HTR-8/SVneo (cell line): Measurements from ENCODE around the gene MDH1B.
A peak's percentile ranks its signal among the peaks of the same experiment; 100 is the strongest.
"Not testable (repeated sequence)": the region's sequence is repeated elsewhere in the genome, so short reads cannot be mapped to it uniquely, and the experiment has no call there.

Experiments
- DNase-seq: peaks from one replicate; pipeline ENCODE4 v3.0.0; 2011; ENCODE audit warnings: low spot score, mixed read lengths; ENCODE audit not compliant: insufficient read length
- FAIRE-seq: peaks from 2 replicates; lab custom pipeline; 2011; peaks lifted over from hg19 to GRCh38; lab: Jason Lieb, UNC

The MDH1B gene

DNA sequence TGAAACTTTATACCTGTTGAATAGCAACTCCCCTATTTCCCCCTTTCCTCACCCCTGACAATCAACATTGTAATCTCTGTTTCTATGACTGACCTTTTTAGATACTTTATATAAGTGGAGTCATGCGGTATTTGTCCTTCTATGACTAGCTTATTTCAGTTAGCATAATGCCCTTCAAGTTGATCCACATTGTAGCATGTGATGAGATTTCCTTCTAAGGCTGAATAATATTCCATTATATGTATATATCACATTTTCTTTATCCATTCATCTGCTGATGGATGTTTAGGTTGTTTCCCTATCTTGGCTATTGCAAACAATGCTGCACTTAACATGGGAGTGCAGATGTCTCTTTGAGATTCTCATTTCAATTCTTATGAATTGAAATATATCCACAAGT, 9.7 kb upstream of the MDH1B start:
- FAIRE-seq (no peak), DNase-seq (no peak)

DNA sequence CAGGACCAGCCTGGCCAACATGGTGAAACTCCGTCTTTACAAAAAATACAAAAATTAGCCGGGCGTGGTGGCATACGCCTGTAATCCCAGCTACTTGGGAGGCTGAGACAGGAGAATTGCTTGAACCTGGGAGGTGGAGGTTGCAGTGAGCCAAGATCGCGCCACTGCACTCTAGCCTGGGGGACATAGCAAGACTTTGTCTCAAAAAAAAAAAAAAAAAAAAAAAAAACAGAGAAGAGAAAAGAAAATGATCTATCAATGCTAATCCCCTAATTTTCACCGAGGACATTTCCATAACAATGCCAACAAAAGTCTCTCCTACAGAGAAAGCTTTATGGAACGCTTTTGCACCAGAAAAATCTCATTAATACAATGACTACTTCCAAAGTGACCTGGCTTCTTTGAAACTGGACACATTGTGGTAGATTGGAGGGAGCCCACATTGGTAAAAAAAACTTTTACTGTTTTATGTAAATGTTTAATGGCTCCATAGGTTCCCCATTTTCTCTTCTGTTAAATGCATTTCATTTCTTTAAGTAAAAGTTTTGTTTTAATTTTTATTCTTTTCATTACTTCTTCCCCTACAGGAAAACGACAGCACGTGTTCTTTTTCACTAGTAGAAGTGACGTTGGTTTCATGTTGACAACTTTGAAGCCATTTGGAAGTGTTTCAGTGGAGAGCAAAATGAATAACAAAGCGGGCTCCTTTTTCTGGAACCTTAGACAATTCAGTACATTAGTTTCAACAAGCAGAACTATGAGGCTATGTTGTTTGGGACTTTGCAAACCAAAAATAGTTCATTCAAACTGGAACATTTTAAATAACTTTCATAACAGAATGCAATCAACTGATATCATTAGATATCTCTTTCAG, 1.2 kb upstream of the MDH1B start:
- DNase-seq, result no peak
- no peak for FAIRE-seq

DNA sequence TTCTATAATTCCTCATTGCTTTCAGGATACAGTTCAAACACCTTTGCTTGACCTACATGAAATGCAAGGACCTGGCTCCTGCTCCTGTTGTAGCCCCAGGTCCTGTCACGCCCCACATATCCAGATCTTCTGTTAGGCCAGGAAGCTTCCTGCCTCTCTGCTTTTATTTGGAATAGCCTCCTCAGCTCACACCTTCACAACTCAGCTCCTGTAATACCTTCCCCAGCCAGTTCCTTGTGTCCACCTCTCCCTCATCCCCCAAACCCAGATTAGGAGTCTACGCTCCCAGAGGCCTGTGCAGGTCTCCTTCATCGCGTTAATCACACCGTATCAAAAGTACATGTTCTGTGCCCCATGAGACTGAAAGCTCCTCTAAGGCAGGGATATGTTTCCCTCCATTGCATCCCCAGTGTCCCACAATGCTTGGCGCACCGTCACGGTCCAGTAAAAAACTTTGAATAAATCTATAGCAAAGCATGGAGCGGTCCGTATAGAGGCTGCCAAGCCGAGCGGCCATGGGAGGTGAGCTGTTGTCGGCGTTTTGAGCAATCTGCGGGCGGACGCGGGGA, 371 bp downstream of the MDH1B start:
- no peak for FAIRE-seq
- peak; percentile 0 for DNase-seq

DNA sequence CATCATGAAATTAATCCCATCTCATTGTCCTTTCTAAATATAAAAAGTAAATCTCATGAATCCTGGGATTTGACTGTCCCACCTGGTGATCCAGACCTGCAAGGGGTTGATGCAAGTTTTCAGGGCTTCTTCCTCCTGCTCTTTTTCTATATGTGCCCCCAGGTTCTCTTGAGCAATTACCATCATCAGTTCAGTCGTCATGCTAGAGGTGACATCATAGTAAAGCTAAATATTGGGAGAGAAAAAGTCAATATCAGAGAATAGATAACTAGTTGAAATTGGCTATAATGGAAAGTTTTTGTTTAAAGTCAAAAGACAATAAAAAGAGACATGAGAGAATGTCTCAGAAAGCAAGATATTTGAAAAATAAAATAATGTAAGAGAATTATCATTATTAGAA, 8.3 kb downstream of the MDH1B start:
- DNase-seq (no peak), FAIRE-seq (no peak)

DNA sequence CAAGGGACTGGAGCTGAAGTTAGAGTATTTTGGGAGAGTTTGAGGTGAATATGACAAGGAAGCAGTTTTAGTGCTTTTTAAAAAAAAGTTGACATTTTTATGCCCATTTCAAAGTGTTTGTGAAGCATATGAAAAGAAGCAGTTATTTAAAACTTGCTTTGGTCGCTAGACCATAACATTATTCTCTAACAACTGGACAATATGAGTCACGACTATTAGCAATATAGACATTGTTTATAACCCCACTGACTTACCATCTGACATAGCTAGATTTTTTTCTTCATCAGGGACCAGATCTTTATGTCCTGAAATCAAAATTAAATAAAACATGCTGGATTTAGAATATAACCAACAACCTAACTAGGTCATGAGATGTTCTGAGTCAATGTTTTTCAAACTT, 24.3 kb downstream of the MDH1B start:
- DNase-seq, result no peak
- FAIRE-seq, result no peak

DNA sequence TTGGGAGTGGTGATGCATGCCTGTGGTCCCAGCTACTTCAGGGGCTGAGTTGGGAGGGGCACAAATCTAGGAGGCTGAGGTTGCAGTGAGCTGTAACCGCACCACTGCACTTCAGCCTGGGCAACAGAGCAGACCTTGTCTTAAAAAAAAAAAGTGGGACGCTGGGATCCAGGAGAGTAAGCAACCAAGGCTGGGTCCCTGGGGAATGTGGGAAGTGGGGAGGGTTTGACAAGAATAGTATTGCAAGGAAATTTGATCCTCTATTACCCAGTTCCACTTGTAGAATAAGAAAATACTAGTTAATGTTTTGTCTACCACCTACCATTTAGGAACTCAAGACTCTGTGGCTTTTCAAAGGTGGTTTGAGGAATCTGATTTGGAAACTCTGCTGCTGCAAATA, 25.9 kb downstream of the MDH1B start:
- FAIRE-seq (no peak), DNase-seq (no peak)

DNA sequence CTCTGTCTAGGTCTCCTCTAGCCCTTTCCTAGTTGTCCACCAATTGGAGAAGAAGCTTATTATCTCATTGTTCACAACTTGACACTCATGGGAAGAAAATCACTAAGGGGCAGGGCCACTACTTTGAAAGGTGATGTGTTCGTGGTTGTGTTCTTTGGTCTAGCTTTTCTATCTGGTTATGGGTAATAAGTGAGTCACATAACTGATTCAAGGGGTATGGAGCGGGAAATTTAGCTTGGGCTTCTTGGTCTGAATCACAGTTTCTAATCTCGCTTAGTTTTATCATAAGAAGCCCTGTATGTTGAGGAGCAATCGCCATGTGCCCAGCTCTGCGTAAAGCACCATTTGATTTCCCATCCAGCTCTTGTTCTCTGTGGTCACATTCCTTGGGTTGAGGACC, 28.2 kb downstream of the MDH1B start:
- FAIRE-seq, result no peak
- no peak for DNase-seq

DNA sequence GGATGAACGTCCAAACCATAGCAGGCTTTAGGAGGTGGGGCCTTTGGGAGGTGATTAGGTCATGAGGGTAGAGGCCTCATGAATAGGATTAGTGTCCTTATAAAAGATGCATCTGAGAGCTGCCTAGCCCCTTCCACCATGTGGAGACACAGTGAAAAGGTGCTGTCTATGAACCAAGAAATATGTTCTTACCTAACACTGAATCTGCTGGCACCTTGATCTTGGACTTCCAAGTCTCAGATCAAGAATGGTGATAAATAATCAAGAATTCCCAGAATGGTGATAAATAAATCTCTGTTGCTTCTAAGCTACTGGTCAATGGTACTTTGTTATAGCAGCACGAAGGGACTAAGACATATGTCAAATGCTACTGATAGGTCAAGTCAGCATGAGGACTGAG, 31.8 kb downstream of the MDH1B start:
- no peak for FAIRE-seq
- DNase-seq, result no peak

DNA sequence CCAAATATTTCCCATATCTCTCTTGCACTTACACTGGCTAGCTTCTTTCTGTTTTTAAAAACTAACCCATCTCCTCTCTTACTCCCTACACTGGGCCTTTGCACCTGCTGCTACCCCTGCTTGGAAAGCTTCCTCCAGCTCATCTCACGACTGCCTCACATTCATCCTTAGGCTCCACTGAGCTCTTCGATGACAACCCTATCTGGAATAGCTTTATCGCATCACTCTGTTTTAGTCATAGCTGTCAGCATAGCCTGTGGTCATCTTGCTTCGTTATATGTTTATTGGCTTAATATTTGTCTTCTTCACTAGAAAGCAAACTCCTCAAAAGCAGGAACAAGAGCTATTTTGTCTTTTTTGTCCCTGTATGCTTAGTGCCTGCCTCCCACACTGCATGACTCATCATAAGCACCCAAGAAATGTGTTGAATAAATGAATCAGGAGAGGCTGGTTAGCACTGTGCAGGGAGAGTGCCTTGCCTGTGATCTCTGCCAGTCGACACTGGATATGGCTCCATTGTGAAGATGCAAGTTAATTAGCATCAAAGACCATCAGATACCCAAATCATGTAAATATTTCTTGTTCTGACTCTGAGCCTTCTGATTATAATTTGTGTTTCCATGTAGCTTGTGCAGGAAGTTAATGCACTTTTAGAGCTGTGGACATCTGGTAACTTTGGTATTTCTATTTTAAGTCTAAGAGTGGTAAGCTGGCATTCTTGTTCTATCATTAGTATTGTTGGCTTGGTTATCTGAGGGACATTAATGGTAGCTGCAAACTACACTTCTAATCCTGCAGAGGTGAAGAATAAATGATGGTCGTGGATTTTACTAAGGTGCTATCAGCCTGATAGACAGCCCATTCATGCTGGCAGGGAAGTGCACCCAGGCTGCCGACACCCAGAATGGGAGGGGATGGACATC, 36.6 kb downstream of the MDH1B start:
- FAIRE-seq (no peak), DNase-seq (no peak)

DNA sequence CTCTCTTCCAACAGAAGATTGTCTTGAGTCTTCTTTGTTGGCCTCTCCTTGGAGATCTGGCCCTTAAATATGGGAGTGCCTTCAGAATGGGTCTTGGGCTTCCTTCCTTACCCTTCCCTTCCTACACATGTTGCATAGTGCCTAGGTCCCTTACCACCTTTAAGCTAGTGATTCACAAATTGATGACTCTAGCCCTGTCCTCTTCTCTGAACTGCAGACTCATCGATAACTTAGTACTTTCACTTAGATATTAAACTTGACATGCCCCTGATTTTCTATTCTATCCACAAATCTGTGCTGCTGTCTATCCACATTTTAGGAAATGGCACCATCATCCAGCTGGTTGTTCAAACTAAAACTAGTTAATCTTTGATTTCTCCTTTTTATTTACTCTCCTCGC, 37.8 kb downstream of the MDH1B start:
- FAIRE-seq (no peak), DNase-seq (no peak)

DNA sequence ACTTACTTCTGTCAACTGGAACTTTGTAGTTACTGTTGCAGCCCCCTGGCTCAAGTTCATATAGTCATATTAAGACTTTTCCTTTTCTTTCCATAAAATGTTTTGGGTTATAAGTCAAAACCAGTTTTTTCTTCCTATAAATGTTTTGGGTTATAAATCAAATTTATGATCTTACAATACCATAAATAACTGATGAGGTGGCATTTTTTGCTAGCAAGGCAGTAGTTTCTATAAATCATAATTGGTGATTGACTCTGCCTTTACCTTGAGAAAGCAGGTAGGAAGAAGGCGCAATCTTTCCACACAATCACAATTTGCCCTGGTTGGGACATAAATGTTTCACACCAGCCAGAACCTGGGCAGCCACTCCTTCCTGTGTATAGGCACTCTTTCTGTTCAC, 41.8 kb downstream of the MDH1B start:
- FAIRE-seq (no peak), DNase-seq (no peak)

DNA sequence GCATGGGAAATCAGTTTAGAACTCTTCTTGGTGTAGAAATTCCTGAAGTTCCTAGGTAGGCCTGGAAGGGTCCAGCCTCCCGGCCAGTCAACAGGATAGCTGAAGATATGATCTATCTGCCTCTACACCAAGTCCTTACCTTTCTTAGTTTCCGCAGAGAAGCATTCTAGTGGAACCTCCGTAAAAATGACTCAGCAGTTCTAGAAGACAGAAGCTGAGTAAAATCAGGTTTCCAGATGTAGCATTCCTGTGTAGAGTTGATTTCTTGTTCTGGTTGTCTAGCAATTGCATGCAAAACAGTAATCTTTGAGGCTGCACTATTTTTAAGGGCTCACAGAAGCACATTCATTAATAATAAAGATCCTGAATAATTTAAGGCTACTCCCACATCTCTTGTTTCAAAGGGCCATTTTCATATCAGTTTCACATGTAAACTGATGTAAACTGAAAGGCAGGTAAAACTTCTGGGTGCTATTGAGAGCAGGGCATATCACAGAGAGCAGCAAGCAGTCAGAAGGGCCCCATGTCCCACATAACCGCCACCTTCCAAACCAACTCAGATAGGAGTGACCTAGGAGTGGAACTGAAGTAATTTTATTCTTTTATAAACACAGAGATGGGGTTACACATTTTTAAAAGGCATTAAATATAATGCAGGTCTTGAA, 43.7 kb downstream of the MDH1B start:
- FAIRE-seq, result no peak

DNA sequence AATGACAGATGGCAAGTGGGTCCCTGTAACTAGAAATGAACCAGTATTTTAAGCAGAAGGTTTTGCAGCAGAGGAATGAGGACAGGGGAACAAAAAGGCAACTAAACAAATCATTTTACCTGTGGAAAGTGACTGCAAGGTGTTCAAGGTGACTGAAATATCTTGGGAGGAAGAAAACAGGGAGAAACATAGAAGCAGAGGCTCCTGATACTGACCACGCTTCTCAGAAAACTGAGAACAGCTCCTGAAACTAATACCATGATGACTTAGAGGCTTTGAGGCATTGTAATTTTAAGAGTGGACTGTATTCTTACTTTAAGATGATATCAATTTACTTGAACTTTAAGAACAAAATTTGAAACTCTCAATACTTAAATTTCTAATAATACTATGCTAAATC, 46.8 kb downstream of the MDH1B start, which contains the start of gene DYTN:
DYTN (minus strand) TSS at position 101 of the 400 bp plus-strand sequence. CDS start 117 bp downstream, outside the sequence.
- no peak for DNase-seq

More for the DNA sequence above, 43.7 kb downstream of the MDH1B start:
- no peak for DNase-seq

DNA sequence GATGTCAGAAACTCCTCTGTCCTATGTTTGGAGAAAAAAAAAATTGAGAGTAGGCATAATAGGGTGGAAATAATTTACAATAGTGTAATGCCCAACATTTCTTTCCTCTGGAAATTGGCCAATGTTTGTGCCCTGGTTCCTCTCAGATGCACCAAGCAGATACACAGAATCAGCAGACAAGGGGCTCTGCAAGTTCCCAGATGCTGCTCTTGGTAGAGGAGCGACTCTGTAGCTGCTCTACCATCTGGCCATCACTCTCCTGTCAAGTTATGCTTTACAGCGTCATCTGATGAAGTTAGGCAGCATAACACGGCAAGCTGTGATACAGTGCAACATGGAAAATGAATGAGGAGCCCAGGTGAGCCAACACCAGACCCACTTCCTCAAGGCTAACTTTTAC, 48.5 kb downstream of the MDH1B start:
- DNase-seq (no peak), FAIRE-seq (no peak)

More for the DNA sequence above, 46.8 kb downstream of the MDH1B start, which contains the start of gene DYTN:
- no peak for FAIRE-seq

DNA sequence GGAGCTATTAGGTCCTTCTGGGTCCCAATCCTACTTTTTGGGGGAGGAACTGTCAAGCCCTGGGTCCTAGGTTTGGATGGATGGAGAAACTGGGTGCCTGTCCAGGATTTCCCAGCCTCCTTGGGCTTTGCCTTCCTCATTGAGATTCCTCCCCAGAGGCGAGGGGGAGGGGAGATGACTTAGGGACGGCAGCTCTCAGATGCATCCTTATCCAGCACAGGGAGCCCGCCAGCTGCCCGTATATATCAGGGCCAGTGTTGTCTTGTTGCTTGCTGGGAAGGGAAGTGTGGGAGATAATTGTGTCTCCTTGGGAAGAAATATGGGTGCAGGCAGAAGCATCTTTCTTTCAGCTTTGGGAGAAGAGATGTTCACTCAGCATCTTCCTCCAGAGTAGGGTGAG, 49.9 kb downstream of the MDH1B start:
- not testable (repeated sequence) for FAIRE-seq, DNase-seq

DNA sequence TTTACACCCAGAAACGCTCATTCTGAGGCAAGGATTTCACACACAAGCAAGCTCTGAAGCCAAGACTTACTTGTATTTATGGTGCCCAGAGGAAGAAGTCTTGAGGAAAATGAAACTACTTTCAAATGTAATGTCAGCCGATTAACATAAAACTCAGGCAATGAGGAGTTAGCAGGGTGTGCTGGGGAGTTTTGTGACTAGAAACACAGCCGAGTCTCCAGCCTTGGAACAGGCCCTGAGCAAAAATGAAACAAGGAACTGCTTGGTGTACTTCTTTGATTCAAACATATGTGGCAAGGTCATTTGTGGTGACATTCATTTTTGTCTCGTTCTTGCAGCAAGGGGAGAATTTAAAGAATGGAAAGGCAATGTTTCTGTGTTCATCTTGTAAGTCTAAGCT, 51.4 kb downstream of the MDH1B start:
- FAIRE-seq (no peak), DNase-seq (no peak)

DNA sequence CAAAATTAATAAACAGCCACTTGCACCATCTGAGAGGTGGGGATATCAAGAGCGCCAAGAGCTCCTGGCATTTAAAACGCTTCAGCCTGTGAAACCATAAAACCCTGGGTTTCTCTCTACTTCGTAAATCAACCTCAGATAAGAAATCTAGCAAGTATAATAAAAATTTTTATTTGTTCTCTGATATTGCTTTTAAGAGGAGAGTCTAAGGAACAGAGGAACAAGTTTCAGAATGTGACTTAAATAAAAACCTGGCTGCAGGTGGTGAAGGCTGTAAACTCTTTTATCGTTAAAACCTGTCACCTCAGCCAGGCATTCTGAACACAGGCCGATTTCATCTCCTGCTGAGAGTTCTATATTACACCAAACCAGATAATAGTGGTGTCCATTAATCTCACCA, 56.8 kb downstream of the MDH1B start:
- DNase-seq (no peak), FAIRE-seq (no peak)

DNA sequence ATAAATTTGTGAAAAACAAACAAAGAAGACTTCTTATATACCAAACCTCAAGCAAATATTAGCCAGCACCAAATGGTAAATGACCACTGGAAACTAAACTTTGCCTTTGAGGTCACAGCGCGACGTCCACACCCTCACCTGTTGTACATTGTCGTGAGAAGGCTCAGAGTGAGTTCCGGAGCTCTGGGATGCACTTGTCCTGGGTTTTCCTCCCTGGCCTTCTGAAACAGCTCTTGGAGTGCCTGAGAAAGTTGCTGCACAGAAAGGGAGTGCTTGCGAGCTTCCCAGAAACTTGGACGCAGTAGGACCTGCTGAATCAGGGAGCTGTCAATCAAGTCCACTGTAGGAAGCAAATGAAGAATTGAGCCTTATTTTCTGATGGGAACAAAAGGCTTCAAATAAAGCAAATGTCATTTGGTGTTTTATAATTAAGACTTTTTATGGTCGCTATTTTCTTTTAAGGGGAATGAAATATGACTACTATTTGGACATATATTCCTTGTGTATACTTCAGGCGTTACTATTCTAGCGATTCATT, 57.9 kb downstream of the MDH1B start:
- DNase-seq (no peak), FAIRE-seq (no peak)

DNA sequence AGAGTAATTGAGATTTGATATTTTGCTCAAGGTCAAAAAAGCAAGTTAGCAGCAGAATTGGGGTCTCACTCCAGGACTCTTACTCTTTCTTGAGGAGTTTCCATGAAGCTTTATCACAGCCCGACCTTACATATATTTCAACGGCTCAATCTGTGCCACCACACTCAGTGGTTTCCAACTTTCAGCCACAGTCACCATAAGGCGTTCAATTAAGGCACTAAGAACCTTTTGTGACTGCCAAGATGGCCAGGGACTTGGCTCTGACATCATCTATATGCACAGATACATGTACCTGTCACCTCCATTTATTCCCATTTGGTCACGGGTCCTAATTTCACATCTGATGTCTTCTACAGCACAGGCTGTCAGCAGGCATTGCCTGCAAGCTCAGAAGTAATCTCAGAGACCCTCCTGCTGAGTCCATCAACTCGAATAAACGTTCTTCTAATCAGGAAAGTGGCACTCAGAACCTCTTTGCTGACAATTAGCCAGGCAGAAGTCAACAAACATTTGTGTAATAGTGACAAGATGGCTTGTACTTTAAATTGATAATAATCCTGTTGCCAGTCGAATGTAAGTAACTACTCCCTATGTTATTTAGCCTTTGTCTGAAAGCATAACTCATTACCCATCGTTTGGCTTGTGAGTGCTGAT, 63.0 kb downstream of the MDH1B start:
- FAIRE-seq (no peak), DNase-seq (no peak)
